ENCODE data around the gene PANK1.

PANK1 gene

GRCh38 chr10:89685936-89686335 lies 40.9 kb upstream of the PANK1 start:
- no peak for ATAC-seq
- TF ChIP-seq TSHZ2 (CRISPR knock-in tag; IDR thresholded peaks at IDR 0.05) = no peak
- no peak for TF ChIP-seq ESRRG (CRISPR knock-in tag; IDR thresholded peaks at IDR 0.05)
- no peak for TF ChIP-seq OSR1 (CRISPR knock-in tag; IDR thresholded peaks at IDR 0.05)
- TF ChIP-seq TOX (CRISPR knock-in tag; IDR thresholded peaks at IDR 0.05; ENCODE audit: borderline replicate concordance) = no peak
- no peak for TF ChIP-seq CSDC2 (CRISPR knock-in tag; IDR thresholded peaks at IDR 0.05)
- no peak for TF ChIP-seq PATZ1 (CRISPR knock-in tag; IDR thresholded peaks at IDR 0.05; ENCODE audit: borderline replicate concordance)
- no peak for TF ChIP-seq SNAI2 (CRISPR knock-in tag; IDR thresholded peaks at IDR 0.05)
- no peak for TF ChIP-seq ARNTL (CRISPR knock-in tag; IDR thresholded peaks at IDR 0.05; ENCODE audit: borderline replicate concordance, low read depth)
- no peak for TF ChIP-seq ZFP30 (CRISPR knock-in tag; IDR thresholded peaks at IDR 0.05)
- TF ChIP-seq TCF4 (CRISPR knock-in tag; IDR thresholded peaks at IDR 0.05; ENCODE audit: borderline replicate concordance) = no peak
- no peak for TF ChIP-seq ZC3H10 (CRISPR knock-in tag; IDR thresholded peaks at IDR 0.05)
- no peak for TF ChIP-seq ZFP3 (CRISPR knock-in tag; IDR thresholded peaks at IDR 0.05)
- TF ChIP-seq ZNF565 (CRISPR knock-in tag; conservative IDR thresholded peaks at IDR 0.05; ENCODE audit: low read depth) = no peak
- no peak for TF ChIP-seq POU6F1 (CRISPR knock-in tag; IDR thresholded peaks at IDR 0.05; ENCODE audit: borderline replicate concordance, low read depth)
- TF ChIP-seq CSRNP3 (CRISPR knock-in tag; IDR thresholded peaks at IDR 0.05) = no peak
- TF ChIP-seq ZNF70 (CRISPR knock-in tag; IDR thresholded peaks at IDR 0.05) = no peak
- no peak for TF ChIP-seq RARB (CRISPR knock-in tag; IDR thresholded peaks at IDR 0.05)
- no peak for TF ChIP-seq GLIS3 (CRISPR knock-in tag; IDR thresholded peaks at IDR 0.05)

GRCh38 chr10:89684604-89685003 lies 39.6 kb upstream of the PANK1 start:
- TF ChIP-seq CSDC2 (CRISPR knock-in tag; IDR thresholded peaks at IDR 0.05) (no peak), CREB5 (CRISPR knock-in tag; IDR thresholded peaks at IDR 0.05; ENCODE audit: low read depth) (no peak), ZNF8 (CRISPR knock-in tag; IDR thresholded peaks at IDR 0.05) (no peak), PPARA (CRISPR knock-in tag; IDR thresholded peaks at IDR 0.05; ENCODE audit: borderline replicate concordance) (no peak), BACH2 (CRISPR knock-in tag; IDR thresholded peaks at IDR 0.05; ENCODE audit: borderline replicate concordance) (no peak), ZFP30 (CRISPR knock-in tag; IDR thresholded peaks at IDR 0.05) (no peak), TOX (CRISPR knock-in tag; IDR thresholded peaks at IDR 0.05; ENCODE audit: borderline replicate concordance) (no peak), ZFP3 (CRISPR knock-in tag; IDR thresholded peaks at IDR 0.05) (no peak), SNAI2 (CRISPR knock-in tag; IDR thresholded peaks at IDR 0.05) (no peak), ESRRG (CRISPR knock-in tag; IDR thresholded peaks at IDR 0.05) (no peak), CSRNP3 (CRISPR knock-in tag; IDR thresholded peaks at IDR 0.05) (no peak), RARB (CRISPR knock-in tag; IDR thresholded peaks at IDR 0.05) (no peak), ZNF565 (CRISPR knock-in tag; conservative IDR thresholded peaks at IDR 0.05; ENCODE audit: low read depth) (no peak), POU6F1 (CRISPR knock-in tag; IDR thresholded peaks at IDR 0.05; ENCODE audit: borderline replicate concordance, low read depth) (no peak), GLIS3 (CRISPR knock-in tag; IDR thresholded peaks at IDR 0.05) (no peak), ARNTL (CRISPR knock-in tag; IDR thresholded peaks at IDR 0.05; ENCODE audit: borderline replicate concordance, low read depth) (no peak), PATZ1 (CRISPR knock-in tag; IDR thresholded peaks at IDR 0.05; ENCODE audit: borderline replicate concordance) (no peak)
- peak; percentile 48; the same call in 2 of the 3 replicates for ATAC-seq

Measured in SK-N-SH treated with all-trans-retinoic acid at 6 μM for 48 hours (cell line).